Measurements from ENCODE around the gene UGT2B17. TPM values are rescaled to one million over a fixed set of nuclear protein-coding genes. Genes with fewer than 3 reads are reported as not detected.
"Not testable (repeated sequence)": the region's sequence is repeated elsewhere in the genome, so short reads cannot be mapped to it uniquely, and the experiment has no call there.

The UGT2B17 gene
- polyA plus RNA-seq, 1 of the 3 experiments (the other 2 are of a cell fraction): not detected

DNA sequence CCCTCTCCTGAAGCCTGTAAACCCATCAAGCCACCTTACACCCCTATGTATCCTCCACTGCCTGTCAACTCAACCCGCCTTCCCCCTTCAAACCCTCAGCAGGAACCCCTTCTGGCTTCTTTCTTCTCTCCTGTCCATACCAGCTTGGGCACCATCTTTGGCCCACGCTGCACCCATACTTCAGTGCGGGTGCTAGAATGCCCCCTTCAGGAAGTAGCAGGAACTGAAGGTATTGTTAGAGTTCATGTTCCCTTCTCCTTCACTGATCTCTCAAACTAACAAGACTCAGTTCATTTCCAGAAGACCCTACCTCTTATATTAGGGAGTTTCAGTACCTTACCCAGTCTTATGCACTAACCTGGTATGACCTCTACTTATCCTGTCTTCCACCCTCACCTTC lies 1.5 kb upstream of the UGT2B17 start:
- H3F3A ChIP-seq (replicated peaks; ENCODE audit: insufficient read depth): no peaks in the 10 kb centered on the region
- H4K20me1 ChIP-seq (ENCODE audit: insufficient read depth): no peaks in the 10 kb centered on the region
- H3K4me1 ChIP-seq (ENCODE audit: control insufficient read depth in 1 of 2, insufficient read depth in 2 of 2, low read depth in 1 of 2, low read length in 1 of 2): no peaks in the 10 kb centered on the region
- no peak overlapping the region for H2AFZ ChIP-seq (ENCODE audit: low read depth)
- no peaks in the 10 kb centered on the region for H3K79me2 ChIP-seq (ENCODE audit: insufficient read depth)
- H3K27me3 ChIP-seq (ENCODE audit: insufficient read depth): no peaks in the 10 kb centered on the region
- TF ChIP-seq TAF1 (IDR thresholded peaks at IDR 0.05; ENCODE audit: borderline replicate concordance, low read depth, low read length) (no peak), RFX5 (IDR thresholded peaks at IDR 0.05; ENCODE audit: low read length) (no peak), TCF12 (IDR thresholded peaks at IDR 0.05) (no peak), RAD21 (IDR thresholded peaks at IDR 0.05; ENCODE audit: low read length) (no peak), GABPA (IDR thresholded peaks at IDR 0.05; ENCODE audit: low read depth) (no peak)
- TF ChIP-seq, protein P1, sequence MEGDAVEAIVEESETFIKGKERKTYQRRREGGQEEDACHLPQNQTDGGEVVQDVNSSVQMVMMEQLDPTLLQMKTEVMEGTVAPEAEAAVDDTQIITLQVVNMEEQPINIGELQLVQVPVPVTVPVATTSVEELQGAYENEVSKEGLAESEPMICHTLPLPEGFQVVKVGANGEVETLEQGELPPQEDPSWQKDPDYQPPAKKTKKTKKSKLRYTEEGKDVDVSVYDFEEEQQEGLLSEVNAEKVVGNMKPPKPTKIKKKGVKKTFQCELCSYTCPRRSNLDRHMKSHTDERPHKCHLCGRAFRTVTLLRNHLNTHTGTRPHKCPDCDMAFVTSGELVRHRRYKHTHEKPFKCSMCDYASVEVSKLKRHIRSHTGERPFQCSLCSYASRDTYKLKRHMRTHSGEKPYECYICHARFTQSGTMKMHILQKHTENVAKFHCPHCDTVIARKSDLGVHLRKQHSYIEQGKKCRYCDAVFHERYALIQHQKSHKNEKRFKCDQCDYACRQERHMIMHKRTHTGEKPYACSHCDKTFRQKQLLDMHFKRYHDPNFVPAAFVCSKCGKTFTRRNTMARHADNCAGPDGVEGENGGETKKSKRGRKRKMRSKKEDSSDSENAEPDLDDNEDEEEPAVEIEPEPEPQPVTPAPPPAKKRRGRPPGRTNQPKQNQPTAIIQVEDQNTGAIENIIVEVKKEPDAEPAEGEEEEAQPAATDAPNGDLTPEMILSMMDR (IDR thresholded peaks at IDR 0.05): no peak
- TF ChIP-seq, protein P2, sequence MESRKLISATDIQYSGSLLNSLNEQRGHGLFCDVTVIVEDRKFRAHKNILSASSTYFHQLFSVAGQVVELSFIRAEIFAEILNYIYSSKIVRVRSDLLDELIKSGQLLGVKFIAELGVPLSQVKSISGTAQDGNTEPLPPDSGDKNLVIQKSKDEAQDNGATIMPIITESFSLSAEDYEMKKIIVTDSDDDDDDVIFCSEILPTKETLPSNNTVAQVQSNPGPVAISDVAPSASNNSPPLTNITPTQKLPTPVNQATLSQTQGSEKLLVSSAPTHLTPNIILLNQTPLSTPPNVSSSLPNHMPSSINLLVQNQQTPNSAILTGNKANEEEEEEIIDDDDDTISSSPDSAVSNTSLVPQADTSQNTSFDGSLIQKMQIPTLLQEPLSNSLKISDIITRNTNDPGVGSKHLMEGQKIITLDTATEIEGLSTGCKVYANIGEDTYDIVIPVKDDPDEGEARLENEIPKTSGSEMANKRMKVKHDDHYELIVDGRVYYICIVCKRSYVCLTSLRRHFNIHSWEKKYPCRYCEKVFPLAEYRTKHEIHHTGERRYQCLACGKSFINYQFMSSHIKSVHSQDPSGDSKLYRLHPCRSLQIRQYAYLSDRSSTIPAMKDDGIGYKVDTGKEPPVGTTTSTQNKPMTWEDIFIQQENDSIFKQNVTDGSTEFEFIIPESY (IDR thresholded peaks at IDR 0.05; ENCODE audit: borderline replicate concordance, low read depth): no peak
- no peak overlapping the region for H3K4me2 ChIP-seq
- WGBS (ENCODE audit: low lambda C conversion rate): 2% methylated on average over 3 of the region's 3 CpGs
- DNase-seq: no peak
- ChIA-PET CTCF (no interaction called here), POLR2A (no interaction called here)
- no peaks in the 10 kb centered on the region for H3K36me3 ChIP-seq (replicated peaks in 1 of 2; ENCODE audit: control insufficient read depth in 1 of 2, insufficient read depth in 2 of 2, low read length in 1 of 2)
- H3K27ac ChIP-seq (ENCODE audit: low read depth in 2 of 2, low read length in 1 of 2): no peak overlapping the region
- H3K4me3 ChIP-seq (ENCODE audit: low read depth in 2 of 2, low read length in 1 of 2): no peak overlapping the region
- H3K9me2 ChIP-seq: no peaks in the 10 kb centered on the region
- no peaks in the 10 kb centered on the region for H3K9me3 ChIP-seq
- no peak overlapping the region for H3K9ac ChIP-seq

DNA sequence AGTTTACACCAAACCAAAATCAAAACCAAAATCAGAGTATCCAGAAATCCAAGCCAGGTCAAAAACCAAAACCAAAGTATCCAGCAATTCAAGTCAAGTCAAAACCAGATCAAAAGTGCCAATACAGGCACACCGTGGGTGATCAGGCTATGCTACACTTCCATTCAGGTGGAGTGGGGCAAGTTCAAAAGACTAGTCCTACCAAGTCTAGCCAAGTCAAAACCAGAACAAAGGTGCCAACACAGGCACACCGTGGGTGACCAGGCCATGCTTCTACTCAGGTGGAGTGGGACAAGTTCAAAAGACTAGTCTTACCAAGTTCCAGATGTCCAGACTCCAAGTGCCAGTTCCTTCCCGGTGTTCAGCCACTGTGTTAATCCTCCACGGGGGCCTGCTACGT lies 486 bp downstream of the UGT2B17 start:
- H3K79me2 ChIP-seq (ENCODE audit: insufficient read depth); H3K27me3 ChIP-seq (ENCODE audit: insufficient read depth); H2AFZ ChIP-seq (ENCODE audit: low read depth); H3K4me3 ChIP-seq (ENCODE audit: low read depth in 2 of 2, low read length in 1 of 2); H3K27ac ChIP-seq (ENCODE audit: low read depth in 2 of 2, low read length in 1 of 2); H3K4me1 ChIP-seq (ENCODE audit: control insufficient read depth in 1 of 2, insufficient read depth in 2 of 2, low read depth in 1 of 2, low read length in 1 of 2); H3K4me2 ChIP-seq; H3K9me2 ChIP-seq; H3K9me3 ChIP-seq; POLR2A ChIA-PET; H4K20me1 ChIP-seq (ENCODE audit: insufficient read depth); H3K36me3 ChIP-seq (replicated peaks in 1 of 2; ENCODE audit: control insufficient read depth in 1 of 2, insufficient read depth in 2 of 2, low read length in 1 of 2); H3F3A ChIP-seq (replicated peaks; ENCODE audit: insufficient read depth); H3K9ac ChIP-seq; DNase-seq; CTCF ChIA-PET: not testable (repeated sequence)
- WGBS (ENCODE audit: low lambda C conversion rate): 30% methylated on average over 2 of the region's 5 CpGs

DNA sequence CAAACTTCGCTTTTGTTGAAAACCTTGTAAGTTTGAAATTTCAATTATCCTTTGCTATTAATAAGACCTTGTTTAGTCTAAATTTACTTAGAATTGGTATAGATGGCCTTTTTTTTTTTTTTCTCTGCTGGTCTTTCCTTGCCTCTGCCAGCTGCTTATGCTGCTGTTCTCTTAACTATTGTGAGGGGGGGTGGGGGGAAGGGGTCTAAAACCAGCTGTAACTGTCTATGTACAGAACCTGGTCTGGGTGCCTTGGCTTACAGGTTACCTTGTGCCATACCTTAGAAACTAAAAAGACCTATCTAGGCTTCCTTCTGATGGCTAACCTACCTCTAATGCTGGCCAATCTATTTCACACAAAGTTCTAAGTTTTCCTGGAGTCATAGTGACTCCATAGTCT lies 1.0 kb downstream of the UGT2B17 start:
- WGBS (ENCODE audit: low lambda C conversion rate): 14% methylated on average over 1 of the region's 1 CpG
- DNase-seq: no peak
- no peaks in the 10 kb centered on the region for H3K36me3 ChIP-seq (replicated peaks in 1 of 2; ENCODE audit: control insufficient read depth in 1 of 2, insufficient read depth in 2 of 2, low read length in 1 of 2)
- ChIA-PET POLR2A (no interaction called here), CTCF (no interaction called here)
- no peaks in the 10 kb centered on the region for H4K20me1 ChIP-seq (ENCODE audit: insufficient read depth)
- H3K4me3 ChIP-seq (ENCODE audit: low read depth in 2 of 2, low read length in 1 of 2): no peak overlapping the region
- no peaks in the 10 kb centered on the region for H3K4me1 ChIP-seq (ENCODE audit: control insufficient read depth in 1 of 2, insufficient read depth in 2 of 2, low read depth in 1 of 2, low read length in 1 of 2)
- no peak overlapping the region for H3K9ac ChIP-seq
- no peaks in the 10 kb centered on the region for H3K27me3 ChIP-seq (ENCODE audit: insufficient read depth)
- no peak overlapping the region for H3K27ac ChIP-seq (ENCODE audit: low read depth in 2 of 2, low read length in 1 of 2)
- H2AFZ ChIP-seq (ENCODE audit: low read depth): no peak overlapping the region
- no peaks in the 10 kb centered on the region for H3F3A ChIP-seq (replicated peaks; ENCODE audit: insufficient read depth)
- no peaks in the 10 kb centered on the region for H3K79me2 ChIP-seq (ENCODE audit: insufficient read depth)
- H3K4me2 ChIP-seq: no peak overlapping the region
- no peaks in the 10 kb centered on the region for H3K9me2 ChIP-seq
- no peaks in the 10 kb centered on the region for H3K9me3 ChIP-seq
- TF ChIP-seq TCF12 (IDR thresholded peaks at IDR 0.05) (no peak), TEAD4 (IDR thresholded peaks at IDR 0.05; ENCODE audit: borderline replicate concordance, insufficient read depth) (no peak), YY1 (IDR thresholded peaks at IDR 0.05; ENCODE audit: low read depth) (no peak), FOSL2 (IDR thresholded peaks at IDR 0.05; ENCODE audit: borderline replicate concordance, low read depth) (no peak), FOXJ3 (CRISPR knock-in tag; IDR thresholded peaks at IDR 0.05) (no peak), NFIC (IDR thresholded peaks at IDR 0.05; ENCODE audit: borderline replicate concordance) (no peak), MXI1 (IDR thresholded peaks at IDR 0.05; ENCODE audit: low read depth, low read length) (no peak), SMC3 (IDR thresholded peaks at IDR 0.05; ENCODE audit: low read depth, low read length) (no peak)
- TF ChIP-seq, protein P3, sequence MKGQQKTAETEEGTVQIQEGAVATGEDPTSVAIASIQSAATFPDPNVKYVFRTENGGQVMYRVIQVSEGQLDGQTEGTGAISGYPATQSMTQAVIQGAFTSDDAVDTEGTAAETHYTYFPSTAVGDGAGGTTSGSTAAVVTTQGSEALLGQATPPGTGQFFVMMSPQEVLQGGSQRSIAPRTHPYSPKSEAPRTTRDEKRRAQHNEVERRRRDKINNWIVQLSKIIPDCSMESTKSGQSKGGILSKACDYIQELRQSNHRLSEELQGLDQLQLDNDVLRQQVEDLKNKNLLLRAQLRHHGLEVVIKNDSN (IDR thresholded peaks at IDR 0.05; ENCODE audit: borderline replicate concordance, low read depth): no peak
- TF ChIP-seq, protein P2 (IDR thresholded peaks at IDR 0.05; ENCODE audit: borderline replicate concordance, low read depth): no peak
- TF ChIP-seq, protein P4, sequence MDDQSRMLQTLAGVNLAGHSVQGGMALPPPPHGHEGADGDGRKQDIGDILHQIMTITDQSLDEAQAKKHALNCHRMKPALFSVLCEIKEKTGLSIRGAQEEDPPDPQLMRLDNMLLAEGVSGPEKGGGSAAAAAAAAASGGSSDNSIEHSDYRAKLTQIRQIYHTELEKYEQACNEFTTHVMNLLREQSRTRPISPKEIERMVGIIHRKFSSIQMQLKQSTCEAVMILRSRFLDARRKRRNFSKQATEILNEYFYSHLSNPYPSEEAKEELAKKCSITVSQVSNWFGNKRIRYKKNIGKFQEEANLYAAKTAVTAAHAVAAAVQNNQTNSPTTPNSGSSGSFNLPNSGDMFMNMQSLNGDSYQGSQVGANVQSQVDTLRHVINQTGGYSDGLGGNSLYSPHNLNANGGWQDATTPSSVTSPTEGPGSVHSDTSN (IDR thresholded peaks at IDR 0.05): no peak

Data from SK-N-SH (cell line).